GM12892 (cell line): ENCODE data around the gene PLVAP.

Experiments used
- POLR2A ChIP-seq: IDR thresholded peaks from 2 replicates; pipeline ENCODE4 v1.6.1; 2011; ENCODE audit warnings: low read depth, low read length, control low read depth
- POLR2AphosphoS5 ChIP-seq: IDR thresholded peaks from 2 replicates; pipeline ENCODE4 v1.6.1; 2011; ENCODE audit warnings: low read depth, low read length, control low read depth
- TAF1 ChIP-seq: IDR thresholded peaks from 2 replicates; pipeline ENCODE4 v1.6.1; 2011; ENCODE audit warnings: low read depth, mild to moderate bottlenecking, control low read depth, low read length, borderline replicate concordance

- TF ChIP-seq POLR2AphosphoS5, result no peak
- no peak for TF ChIP-seq POLR2A
- no peak for TF ChIP-seq TAF1
These were observed 46.5 kb upstream of the PLVAP start for GRCh38 chr19:17423429-17424208.
